GM21576 (cell line): Measurements from ENCODE around the gene SORL1-AS1.
"Not testable (repeated sequence)": the region's sequence is repeated elsewhere in the genome, so short reads cannot be mapped to it uniquely, and the experiment has no call there.

Experiments
- ATAC-seq: cut with Tn5 transposase; IDR thresholded peaks from one replicate; pipeline ENCODE4 v1.9.1; 2021; ENCODE audit warnings: mild to moderate bottlenecking, moderate library complexity; ENCODE audit not compliant: unreplicated experiment

SORL1-AS1 gene

DNA sequence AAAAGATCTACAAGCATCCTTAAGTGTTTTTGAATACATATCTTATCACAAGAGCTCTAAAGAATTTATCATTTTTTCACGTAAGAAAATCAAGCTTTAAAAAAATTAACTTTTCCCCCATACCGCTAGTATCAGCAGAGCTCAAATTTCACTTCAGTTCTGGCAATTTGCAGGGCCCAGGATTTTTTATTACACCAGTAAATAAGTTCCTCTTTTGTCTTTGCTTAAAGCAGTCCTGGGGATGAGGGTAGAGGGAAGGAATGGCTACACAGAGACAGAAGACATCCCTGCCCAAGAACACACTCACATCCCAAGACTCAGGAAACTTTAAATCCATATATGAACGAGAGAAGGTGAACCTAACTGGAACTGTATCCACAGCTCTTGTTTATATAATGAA, 23.2 kb downstream of the SORL1-AS1 start:
- ATAC-seq: no peak

DNA sequence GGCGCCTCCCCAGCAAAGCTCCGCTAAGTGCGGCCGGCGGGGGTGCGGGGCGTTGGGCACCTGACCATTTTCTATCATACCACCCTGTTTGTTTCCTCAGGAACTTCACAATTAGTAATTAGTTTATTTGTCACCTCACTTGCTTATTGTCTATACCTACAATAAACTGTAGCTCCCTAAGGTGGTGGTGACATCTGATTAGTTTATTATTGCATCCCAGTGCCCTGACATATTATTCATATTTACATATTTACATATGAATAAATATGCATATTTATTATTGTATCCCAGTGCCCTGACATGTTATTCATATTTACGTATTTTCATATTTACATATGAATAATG, 25.4 kb downstream of the SORL1-AS1 start:
- no peak for ATAC-seq

DNA sequence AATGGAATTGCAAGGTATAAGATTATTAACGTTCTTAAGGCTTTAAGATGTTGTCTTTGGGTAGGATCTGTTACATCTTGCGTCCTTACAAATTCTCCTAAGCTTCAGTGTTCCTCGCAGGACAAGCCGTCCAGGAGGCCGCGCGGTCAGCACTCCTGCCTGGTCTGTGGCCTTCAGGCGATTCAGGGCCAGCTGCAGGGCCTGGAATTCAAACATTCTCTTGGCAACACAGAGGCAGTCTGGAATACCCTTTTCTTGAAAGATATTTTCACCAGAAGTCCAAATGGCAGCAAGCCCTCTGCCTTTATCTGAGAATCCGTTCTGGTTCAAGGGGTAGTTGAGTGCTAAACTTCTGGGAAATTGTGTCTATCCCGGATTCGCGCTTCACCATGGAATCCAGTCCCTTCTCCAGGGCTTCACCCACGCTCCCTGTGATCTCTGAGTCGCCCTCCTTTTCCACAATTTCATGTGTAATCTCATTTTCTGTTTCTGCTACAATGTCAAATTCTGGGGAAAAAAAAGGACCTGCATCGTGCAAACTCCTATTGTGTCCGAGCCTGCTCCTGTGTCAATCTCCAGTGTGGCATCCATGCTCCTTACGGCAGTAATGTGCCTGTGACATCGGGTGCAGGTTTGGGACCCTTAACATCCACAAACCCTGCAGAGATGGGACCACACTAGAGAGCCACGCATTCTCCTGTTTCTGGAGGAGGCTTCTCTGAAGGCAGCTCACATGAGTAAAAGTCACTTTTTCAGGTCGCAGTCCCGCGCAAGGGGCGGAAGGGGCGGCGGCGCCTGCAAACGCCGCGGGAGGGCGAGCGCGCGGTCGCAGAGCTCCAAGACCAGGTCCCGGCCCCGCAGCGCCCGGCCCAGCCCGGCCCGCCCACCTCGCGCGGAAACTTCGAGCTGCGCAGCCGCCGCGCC, 26.0 kb downstream of the SORL1-AS1 start:
- ATAC-seq: no peak

DNA sequence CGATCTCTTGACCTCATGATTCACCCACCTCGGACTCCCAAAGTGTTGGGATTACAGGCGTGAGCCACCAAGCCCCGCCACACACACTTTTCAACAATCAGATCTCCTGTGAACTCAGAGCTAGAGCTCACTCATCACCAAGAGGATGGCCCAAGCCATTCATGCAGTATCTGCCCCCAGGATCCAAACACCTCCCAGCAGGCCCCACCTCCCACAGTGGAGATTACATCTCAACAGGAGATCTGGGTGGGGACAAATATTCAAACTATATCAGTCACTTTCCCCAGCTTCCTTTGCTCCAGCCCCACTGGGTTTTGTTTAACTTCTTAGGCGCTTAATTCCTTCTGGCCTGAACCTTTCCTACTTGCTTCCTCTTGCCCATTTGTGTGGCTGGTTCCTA, 26.9 kb downstream of the SORL1-AS1 start:
- ATAC-seq: no peak

DNA sequence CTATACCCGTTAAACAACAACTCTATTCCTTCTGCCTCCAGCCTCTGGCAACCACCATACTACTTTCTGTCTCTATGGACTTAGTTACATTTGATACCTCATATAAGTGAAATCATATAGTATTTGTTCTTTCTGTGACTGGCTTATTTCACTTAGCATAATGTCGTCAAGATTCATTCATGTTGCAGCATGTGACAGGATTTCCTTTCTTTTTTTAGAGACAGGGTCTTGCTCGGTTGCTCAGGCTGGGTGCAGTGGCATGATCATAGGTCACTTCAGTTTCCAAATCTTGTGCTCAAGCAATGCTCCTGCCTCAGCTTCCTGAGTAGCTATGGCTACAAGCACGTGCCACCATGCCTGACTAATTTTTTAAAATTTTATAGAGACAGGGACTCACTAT, 30.1 kb downstream of the SORL1-AS1 start:
- peak; percentile 50 for ATAC-seq

DNA sequence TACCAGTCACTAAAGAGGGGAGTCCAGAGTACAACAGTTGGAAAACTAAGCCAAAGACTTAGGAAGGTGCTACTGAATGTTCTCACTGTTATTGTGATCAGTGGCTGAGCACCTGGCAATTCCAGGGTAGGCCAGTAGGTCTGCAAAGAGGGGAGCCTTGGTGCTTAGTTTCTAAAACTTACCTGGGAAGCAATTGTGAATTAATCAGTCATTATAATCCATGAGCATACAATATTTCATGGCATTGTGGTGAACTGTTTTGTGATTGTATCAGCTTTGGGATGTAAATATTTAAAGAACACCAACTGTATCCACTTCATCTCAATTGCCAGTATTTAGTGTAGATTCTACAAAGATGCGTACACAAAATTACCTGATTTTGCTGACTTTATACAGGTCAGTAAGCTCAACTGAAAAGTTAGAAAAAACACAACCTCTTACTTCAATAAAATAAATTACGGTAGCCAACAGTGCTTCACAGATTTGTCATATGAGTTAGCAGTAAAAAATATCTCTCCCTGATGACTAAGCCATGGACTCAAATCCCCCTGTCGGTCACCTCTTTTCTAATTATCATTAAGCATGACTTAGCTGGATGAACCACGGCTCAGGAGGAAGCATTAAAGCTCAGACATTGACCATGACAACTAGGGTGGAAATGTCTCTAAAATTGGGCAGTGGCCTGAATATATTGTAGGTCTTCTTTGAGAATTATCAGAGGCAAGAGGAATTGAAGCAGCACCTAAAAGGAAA, 31.4 kb downstream of the SORL1-AS1 start:
- no peak for ATAC-seq

DNA sequence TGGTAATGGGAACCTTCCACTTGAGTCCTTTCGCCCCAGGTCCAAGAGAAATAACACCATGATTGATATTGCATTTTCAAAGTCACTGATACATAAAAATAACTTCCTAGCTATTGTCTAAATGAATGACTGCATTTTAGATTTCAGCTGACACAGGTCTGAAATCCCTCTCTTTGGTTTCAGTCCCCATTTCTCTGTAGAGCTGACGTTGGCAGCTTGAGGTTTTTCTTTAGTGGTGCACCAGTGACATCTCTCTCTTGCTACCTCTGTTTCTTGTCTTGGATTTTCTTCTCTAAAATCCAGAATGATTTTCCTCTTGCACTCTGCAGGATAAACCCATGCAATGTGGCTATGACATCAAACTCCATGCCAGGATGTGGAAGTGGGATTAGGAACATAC, 32.4 kb downstream of the SORL1-AS1 start:
- ATAC-seq: no peak

DNA sequence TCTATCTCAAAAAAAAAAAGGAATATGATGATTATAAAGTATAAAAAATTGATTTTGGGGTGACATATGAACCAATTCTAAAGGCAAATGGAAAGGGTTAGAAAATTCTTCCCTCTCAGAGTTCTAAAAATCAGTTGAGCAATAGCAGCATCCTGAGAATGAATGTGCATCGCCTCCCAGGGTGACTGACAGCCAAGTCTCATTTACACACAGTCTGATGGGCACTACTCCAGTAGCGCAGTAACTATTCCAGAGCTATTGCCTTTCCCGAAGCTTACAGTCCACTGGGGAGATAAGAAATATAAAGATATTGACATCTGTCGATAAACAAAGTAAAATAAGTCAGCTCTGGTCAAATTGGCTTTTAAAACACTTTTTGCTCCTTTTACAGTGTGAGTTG, 32.9 kb downstream of the SORL1-AS1 start:
- no peak for ATAC-seq

DNA sequence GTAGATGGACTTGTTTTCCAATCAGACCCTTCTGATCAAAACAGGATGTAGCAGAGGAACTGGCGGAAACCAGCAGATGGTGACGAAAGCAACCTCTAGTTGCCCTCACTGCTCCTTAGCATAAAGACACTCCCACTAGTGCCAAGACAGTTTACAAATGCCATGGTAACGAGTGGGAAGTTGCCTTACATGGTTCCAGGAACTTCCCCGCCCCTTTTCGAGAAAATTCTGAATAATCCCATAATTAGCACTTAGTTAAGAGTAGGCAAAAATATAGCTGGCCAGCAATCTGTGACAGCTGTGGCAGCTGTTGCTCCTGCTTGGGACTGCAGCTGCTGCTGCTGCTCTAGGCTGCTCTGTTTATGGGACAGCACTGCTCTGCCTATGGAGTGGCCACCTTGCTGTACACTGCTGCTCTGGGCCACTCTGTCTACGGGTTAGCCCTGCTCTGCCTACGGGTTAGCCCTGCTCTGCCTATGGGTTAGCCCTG, 34.1 kb downstream of the SORL1-AS1 start:
- no peak for ATAC-seq

DNA sequence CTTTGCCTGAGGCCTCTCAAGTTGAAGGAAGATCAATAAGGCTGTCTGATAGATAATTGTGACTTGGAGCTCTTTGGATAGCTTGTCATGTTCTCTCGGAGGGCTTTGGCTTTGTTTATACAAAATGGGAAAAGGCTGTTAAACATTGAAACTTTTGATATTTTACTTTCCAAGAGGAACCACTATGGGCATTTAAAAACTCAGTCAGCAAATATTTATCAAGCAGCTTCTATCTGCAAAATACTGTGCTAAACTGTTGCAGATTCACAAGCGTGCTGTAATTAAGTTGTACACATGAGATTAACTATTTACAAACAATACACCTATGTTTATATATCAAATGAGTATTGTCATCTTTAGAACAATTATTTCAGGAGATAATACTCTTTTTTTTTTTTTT, 35.2 kb downstream of the SORL1-AS1 start:
- no peak for ATAC-seq

DNA sequence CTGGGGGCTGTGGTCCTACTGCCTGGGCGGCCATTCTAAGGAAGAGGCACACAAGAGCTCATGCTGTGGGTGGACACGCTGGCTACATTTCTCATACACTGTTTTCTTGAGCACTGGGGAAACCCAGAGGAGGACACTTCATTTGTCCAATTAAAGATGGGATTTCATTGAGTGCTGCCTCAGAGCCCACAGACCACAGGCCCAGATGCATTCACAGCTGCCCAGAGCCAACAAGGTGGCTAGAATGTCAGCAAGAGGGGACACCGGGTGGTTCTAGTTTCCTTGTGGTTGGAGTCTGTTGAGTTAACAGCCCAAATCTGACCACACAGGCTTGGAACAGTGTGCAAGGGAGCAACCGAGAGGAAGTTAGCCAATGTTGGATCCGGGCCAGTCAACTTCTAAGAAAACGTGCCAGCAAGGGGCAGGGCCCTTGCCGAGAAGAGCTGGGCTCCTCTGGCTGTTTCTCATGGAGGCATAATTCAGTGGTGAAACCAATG, 35.7 kb downstream of the SORL1-AS1 start:
- peak; percentile 56 for ATAC-seq

DNA sequence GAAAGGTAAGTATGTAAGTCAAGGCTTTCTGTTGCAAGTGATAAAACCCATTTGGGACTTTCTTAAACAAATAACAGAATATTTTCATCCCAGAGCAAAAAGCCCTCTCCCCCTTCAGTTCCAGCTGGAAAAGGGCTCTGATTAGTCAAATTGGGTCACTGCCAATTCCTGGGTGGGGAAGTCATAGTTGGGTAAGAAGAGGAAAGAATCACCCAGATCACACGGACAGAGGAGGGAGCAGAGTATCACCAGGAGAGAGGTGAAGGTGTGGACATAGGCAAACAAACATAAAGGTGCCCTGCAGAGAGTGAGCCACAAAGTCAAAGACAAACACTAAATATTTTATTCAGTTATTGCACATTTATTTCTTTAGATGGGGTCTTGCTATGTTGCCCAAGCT, 36.9 kb downstream of the SORL1-AS1 start:
- ATAC-seq: no peak

DNA sequence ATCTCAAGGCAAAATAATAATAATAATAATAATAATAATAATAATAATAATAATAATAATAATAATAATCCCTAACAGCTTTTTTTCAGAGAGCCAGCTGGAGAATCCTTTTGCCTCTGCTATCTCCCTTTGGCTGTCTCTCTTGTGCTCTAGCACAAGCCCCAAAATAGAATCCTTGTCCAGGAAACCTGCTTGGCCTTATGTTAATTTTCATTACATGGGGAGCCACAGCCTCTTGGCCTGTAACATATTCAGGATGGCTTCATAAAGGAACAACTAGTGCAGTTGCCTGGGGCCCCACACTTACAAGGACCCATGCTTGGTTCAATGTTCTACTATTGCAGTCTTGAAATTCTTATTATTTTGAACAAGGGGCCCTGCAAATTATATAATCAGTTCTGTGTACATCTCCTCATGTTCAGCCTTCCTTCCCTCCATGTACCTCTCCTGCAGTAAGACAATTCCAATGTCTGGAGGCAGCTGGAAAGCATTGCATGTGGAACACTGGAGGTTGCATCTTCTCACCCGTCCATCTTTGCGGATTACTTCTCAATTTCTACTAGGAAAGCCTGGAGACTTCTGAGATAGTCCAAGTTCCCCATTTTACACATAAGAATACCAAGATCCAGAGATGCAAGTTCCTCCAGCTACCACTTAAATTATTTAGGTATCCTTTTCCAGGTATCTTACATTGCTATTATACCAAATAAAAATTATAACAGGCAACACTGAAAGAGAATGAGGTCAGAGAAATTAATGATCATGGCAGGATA, 38.4 kb downstream of the SORL1-AS1 start:
- ATAC-seq: no peak

DNA sequence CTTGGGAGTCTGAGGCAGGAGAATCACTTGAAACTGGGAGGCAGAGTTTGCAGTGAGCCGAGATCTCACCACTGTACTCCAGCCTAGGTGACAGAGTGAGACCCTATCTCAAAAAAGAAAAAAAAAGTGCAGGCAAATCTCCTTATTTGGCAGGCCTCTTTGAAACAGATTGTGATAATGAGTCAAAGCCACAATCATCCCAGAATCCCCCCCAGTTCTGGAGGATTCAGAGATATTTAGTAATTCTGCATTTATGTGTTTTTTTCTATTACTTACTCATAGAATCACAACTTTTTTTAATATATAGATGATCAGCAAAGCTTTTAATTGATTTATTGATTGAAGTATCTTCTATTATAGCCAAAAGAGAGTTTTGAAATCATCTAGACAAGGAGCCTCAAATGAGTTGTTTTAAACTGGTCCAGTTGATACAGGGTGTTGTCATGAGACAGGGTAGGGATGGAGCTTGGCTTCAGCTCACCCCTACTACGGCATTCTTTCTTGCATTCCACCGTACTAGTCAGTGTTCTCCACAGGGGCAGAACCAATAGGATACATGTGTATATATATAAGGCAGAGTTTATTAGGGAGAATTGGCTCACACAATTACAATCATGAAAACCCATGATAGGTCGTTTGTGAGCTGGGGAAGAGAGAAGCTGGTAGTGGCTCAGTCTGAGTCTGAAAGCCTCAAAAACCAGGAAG, 39.9 kb downstream of the SORL1-AS1 start:
- ATAC-seq: no peak

DNA sequence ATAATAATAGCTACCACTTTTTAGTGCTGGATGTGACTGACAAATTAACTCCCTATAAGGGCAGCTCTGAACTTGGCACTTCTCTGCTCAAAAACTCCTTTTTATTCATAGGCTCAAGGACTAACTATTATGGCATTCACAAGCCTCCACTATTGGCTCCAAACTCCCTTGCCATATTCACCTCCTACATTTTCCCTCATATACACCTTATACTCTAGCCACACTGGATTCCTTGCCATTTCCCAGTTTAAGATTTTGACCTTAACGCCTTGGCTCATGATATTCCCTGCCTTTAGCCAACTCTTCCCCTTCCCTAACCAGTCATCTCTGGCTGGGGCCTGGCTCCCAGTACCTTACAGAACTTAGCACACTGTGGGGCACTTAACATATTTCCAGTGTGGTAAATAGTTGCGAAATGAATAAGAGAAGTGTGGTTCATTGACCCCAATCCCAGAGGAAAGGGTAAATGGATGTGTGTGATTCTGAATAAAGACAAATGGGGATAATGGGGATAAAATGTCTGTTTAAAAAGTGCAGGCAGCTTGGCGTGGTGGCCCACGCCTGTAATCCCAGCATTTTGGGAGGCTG, 40.7 kb downstream of the SORL1-AS1 start:
- no peak for ATAC-seq

DNA sequence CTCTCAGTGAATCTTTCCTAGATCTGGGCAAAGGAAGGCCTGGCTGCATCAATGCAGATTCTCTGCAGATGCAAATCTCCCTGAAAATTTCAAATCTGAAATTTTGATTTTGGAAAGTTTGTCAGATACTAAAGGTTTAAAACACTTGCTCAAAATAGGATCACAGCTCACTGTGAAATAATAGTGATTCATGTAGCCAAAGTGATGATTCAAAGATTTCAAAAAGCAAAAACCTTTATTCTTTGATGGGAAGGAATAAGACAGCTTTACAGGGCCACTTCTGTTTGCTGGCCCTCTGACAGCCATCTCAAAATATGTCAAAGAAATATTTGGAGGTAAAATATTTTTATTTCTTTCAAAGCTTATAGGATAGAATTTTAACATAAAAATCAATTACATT, 41.4 kb downstream of the SORL1-AS1 start:
- ATAC-seq: not testable (repeated sequence)

DNA sequence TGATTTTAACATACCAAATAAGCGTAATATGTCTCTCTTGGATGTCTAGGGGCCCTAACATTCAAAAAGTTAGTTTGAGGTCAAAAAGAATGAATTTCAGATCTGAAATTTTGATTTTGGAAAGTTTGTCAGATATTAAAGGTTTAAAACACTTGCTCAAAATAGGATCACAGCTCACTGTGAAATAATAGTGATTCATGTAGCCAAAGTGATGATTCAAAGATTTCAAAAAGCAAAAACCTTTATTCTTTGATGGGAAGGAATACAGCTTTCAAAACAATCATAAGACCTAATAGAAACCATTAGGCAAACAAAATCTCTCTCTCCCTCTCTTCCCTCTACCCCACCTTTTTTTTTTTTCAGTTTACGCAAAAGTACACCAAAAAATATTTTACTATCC, 42.7 kb downstream of the SORL1-AS1 start:
- not testable (repeated sequence) for ATAC-seq

DNA sequence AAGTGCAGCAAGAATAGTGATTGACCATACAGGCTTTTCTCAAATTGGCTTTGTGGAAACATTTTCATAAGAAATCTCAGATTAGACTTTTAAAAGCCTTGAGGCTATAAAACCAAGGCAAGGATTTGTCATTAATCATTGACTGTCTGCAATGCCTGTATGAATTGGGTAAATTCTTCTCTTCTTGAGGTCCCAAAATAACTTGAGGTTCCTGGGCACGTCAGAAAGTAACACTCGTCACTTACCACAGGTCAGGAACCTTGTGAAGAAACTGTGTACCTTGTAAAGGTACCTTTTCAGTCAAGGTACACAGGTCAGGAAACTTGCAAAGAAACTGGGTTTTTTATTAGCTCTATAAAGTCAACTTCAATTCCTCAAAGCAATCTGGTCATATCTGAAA, 43.9 kb downstream of the SORL1-AS1 start:
- no peak for ATAC-seq

DNA sequence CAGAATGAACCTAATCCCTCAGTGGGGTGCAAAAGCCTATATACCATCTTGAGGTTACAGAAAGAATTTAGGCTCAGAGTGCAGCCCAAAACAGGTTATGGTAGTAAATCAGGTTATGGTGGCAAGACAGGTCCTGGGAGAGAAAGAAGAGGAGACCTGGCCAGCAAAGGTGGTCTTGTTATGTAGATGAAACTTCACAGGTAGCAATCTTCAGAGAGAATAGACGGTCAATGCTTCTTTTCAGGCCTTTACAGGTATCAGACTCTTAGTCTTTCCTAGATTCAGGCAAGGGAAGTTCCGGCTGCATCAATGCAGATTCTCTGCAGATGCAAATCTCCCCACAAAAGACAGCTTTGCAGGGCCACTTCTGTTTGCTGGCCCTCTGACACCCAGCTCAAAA, 46.5 kb downstream of the SORL1-AS1 start:
- ATAC-seq: no peak

DNA sequence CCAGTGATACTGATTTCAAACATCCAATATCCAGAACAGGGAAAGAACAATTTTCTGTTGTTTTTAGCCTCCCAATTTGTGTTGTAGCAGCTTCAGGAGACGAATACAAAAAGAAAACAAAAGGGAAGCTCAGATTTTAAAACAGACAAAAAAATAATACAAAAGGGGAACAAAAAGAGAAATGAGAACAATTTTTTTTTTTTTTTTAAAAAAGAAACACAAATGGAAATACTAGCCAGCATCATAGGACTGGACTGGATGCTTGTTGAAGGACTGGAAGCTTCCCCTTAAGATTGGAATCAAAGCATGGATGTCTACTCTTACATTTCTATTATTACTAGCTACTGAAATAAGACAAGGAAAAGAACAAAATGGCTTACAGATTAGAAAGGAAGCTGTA, 47.1 kb downstream of the SORL1-AS1 start:
- no peak for ATAC-seq
